GM19023 (cell line): ENCODE results near the gene FERMT3.

Experiments used
- ATAC-seq: cut with Tn5 transposase; IDR thresholded peaks from one replicate; pipeline ENCODE4 v1.9.1; 2021; ENCODE audit warnings: mild to moderate bottlenecking, moderate library complexity; ENCODE audit not compliant: unreplicated experiment

FERMT3 gene

GRCh38 chr11:64262271-64263002 lies 55.9 kb downstream of the FERMT3 start:
- ATAC-seq, result no peak

DNA sequence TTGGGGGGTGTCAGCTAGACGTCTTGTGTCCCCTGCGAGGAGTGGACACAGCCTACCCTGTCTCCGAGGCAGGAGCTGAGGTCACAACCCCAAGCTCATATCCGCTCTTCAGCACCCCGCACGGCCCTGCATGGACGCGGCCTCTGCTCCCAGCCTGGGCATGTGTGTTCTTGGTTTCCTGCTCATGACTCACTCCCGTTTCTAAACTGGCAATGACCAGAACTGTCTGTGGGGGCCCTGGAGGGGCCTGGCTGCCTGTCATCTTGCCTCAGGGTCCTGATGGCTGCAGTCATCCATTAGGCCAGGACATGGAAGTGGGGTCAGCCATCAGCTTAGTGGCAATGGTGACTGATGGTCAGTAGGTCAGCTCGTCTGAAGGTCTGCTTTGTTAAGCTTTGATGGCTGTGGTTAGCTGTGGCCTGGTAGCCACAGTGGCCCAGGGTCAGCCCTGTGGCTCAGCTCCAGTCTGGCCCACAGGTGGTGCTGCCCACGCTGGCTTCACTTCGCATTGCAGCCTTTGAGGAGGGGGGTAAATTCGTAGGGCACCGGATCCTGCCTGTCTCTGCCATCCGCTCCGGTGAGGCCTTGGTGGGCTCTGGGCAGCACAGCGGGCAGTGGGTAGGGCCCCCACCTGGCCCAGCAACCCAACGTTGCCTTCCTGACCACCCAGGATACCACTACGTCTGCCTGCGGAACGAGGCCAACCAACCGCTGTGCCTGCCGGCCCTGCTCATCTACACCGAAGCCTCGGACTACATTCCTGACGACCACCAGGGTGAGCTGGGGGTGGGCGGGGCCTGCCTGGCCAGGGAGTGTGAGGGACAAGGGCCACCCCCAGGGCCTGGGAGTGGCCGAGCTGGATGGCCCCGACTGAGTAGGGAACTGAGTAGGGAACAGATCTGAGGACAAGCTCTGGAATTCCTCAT lies 56.8 kb downstream of the FERMT3 start:
- no peak for ATAC-seq

- no peak for ATAC-seq
Measured at GRCh38 chr11:64263947-64264317, 57.4 kb downstream of the FERMT3 start.

- ATAC-seq, result no peak
Measured at GRCh38 chr11:64264371-64264852, 57.9 kb downstream of the FERMT3 start.

GRCh38 chr11:64265176-64266160 lies 58.9 kb downstream of the FERMT3 start:
- no peak for ATAC-seq

- ATAC-seq, result no peak
Measured at GRCh38 chr11:64266339-64266738, 59.8 kb downstream of the FERMT3 start.

GRCh38 chr11:64267207-64267945 lies 60.9 kb downstream of the FERMT3 start:
- no peak for ATAC-seq

GRCh38 chr11:64268025-64268892 lies 61.7 kb downstream of the FERMT3 start:
- no peak for ATAC-seq

- peak; percentile 1 for ATAC-seq
Measured at GRCh38 chr11:64268893-64269539, 62.5 kb downstream of the FERMT3 start.

DNA sequence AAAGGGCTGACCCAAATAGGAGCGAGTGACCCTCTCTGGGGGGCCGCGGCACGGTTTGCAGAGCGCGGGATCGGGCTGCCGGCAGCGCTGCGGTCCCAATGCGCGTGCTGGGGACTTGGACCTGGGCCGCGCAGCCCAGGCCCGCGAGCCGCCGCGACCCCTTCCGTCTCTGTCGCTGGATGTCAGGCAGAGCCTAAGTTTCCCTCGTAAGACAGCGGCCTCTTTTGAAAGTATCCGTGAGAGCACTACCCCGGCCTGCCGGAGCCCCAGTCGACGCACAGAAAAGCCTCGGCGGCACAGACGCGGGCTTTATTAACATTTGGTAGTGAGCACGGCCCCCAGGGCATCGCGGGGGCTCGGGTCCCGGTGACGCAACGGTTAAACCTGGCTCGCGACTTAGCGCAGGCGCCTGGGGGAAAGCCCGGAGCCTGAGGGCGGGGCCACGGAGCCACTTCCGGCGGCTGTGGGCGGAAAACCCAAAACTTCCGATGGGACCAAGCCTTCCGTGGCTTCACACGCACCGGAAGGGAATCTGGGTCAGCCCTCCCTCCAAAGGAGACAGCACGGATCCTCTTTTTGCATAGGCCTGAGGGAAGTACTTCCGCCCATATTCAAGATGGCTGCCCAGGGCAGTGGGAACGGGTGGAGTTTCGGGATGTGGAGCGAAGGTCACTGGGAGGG lies 63.2 kb downstream of the FERMT3 start:
- ATAC-seq, result peak; percentile 74
